Measurements from ENCODE around the gene LRGUK. TPM values are rescaled to one million over a fixed set of nuclear protein-coding genes. Genes with fewer than 3 reads are reported as not detected.

Gene LRGUK
- total RNA-seq, 1 donor: 0.72 TPM

- no peaks in the 10 kb centered on the region for H3K9me3 ChIP-seq (ENCODE audit: low read depth, low read length)
- H3K4me3 ChIP-seq (ENCODE audit: insufficient read depth, low read length): no peak overlapping the region
- TF ChIP-seq CTCF (IDR thresholded peaks at IDR 0.05; ENCODE audit: extremely low read depth, low read depth, low read length): no peak
- H3K27me3 ChIP-seq (ENCODE audit: insufficient read depth, low read length): no peaks in the 10 kb centered on the region
- no peaks in the 10 kb centered on the region for H3K36me3 ChIP-seq (ENCODE audit: insufficient read depth, low read length)
- no peak overlapping the region for H2AFZ ChIP-seq (ENCODE audit: low read length)
- H4K20me1 ChIP-seq (ENCODE audit: insufficient read depth, low read length): no peaks in the 10 kb centered on the region
- peak; percentile 67 for DNase-seq (ENCODE audit: insufficient read length, low spot score, missing footprints)
- no peak overlapping the region for H3K27ac ChIP-seq (ENCODE audit: low read depth, low read length)
- H3K79me2 ChIP-seq (ENCODE audit: insufficient read depth, low read length): no peaks in the 10 kb centered on the region
- no peaks in the 10 kb centered on the region for H3K4me1 ChIP-seq (ENCODE audit: insufficient read depth, low read length)
- no peak overlapping the region for H3K4me2 ChIP-seq (ENCODE audit: insufficient read depth, low read length)
Measured at GRCh38 chr7:134083766-134084487, 43.2 kb upstream of the LRGUK start.

GRCh38 chr7:134084488-134085144 lies 42.5 kb upstream of the LRGUK start:
- Histone ChIP-seq H3K4me2 (ENCODE audit: insufficient read depth, low read length) (no peak overlapping the region), H3K27ac (ENCODE audit: low read depth, low read length) (no peak overlapping the region), H3K27me3 (ENCODE audit: insufficient read depth, low read length) (no peaks in the 10 kb centered on the region), H4K20me1 (ENCODE audit: insufficient read depth, low read length) (no peaks in the 10 kb centered on the region), H3K4me3 (ENCODE audit: insufficient read depth, low read length) (no peak overlapping the region), H3K79me2 (ENCODE audit: insufficient read depth, low read length) (no peaks in the 10 kb centered on the region), H3K4me1 (ENCODE audit: insufficient read depth, low read length) (no peaks in the 10 kb centered on the region), H2AFZ (ENCODE audit: low read length) (no peak overlapping the region), H3K9me3 (ENCODE audit: low read depth, low read length) (peaks cover 4% of the 10 kb centered on the region), H3K36me3 (ENCODE audit: insufficient read depth, low read length) (no peaks in the 10 kb centered on the region)
- no peak for DNase-seq (ENCODE audit: insufficient read length, low spot score, missing footprints)
- no peak for TF ChIP-seq CTCF (IDR thresholded peaks at IDR 0.05; ENCODE audit: extremely low read depth, low read depth, low read length)

GRCh38 chr7:134085311-134085710 lies 41.8 kb upstream of the LRGUK start:
- no peak for TF ChIP-seq CTCF (IDR thresholded peaks at IDR 0.05; ENCODE audit: extremely low read depth, low read depth, low read length)
- H3K36me3 ChIP-seq (ENCODE audit: insufficient read depth, low read length): no peaks in the 10 kb centered on the region

GRCh38 chr7:134086998-134087735 lies 40.0 kb upstream of the LRGUK start:
- Histone ChIP-seq H3K9me3 (ENCODE audit: low read depth, low read length) (peaks cover 4% of the 10 kb centered on the region), H3K4me1 (ENCODE audit: insufficient read depth, low read length) (no peaks in the 10 kb centered on the region), H3K36me3 (ENCODE audit: insufficient read depth, low read length) (no peaks in the 10 kb centered on the region), H3K4me2 (ENCODE audit: insufficient read depth, low read length) (no peak overlapping the region), H3K4me3 (ENCODE audit: insufficient read depth, low read length) (no peak overlapping the region), H3K79me2 (ENCODE audit: insufficient read depth, low read length) (no peaks in the 10 kb centered on the region), H2AFZ (ENCODE audit: low read length) (no peak overlapping the region), H4K20me1 (ENCODE audit: insufficient read depth, low read length) (no peaks in the 10 kb centered on the region), H3K27me3 (ENCODE audit: insufficient read depth, low read length) (no peaks in the 10 kb centered on the region), H3K27ac (ENCODE audit: low read depth, low read length) (no peak overlapping the region)
- DNase-seq (ENCODE audit: insufficient read length, low spot score, missing footprints): no peak
- no peak for TF ChIP-seq CTCF (IDR thresholded peaks at IDR 0.05; ENCODE audit: extremely low read depth, low read depth, low read length)

More at GRCh38 chr7:134085311-134085710, 41.8 kb upstream of the LRGUK start:
- H3K9me3 ChIP-seq (ENCODE audit: low read depth, low read length): peaks cover 4% of the 10 kb centered on the region
- H3K79me2 ChIP-seq (ENCODE audit: insufficient read depth, low read length): no peaks in the 10 kb centered on the region
- no peak overlapping the region for H3K27ac ChIP-seq (ENCODE audit: low read depth, low read length)
- H3K4me1 ChIP-seq (ENCODE audit: insufficient read depth, low read length): no peaks in the 10 kb centered on the region
- DNase-seq (ENCODE audit: insufficient read length, low spot score, missing footprints): no peak
- H2AFZ ChIP-seq (ENCODE audit: low read length): no peak overlapping the region
- H4K20me1 ChIP-seq (ENCODE audit: insufficient read depth, low read length): no peaks in the 10 kb centered on the region
- no peak overlapping the region for H3K4me2 ChIP-seq (ENCODE audit: insufficient read depth, low read length)
- H3K4me3 ChIP-seq (ENCODE audit: insufficient read depth, low read length): no peak overlapping the region
- H3K27me3 ChIP-seq (ENCODE audit: insufficient read depth, low read length): no peaks in the 10 kb centered on the region
